ENCODE data around the gene DUSP6. TPM values are rescaled to one million over a fixed set of nuclear protein-coding genes. Genes with fewer than 3 reads are reported as not detected.
A peak's percentile ranks its signal among the peaks of the same experiment; 100 is the strongest.

Gene DUSP6
- total RNA-seq, 1 donor from 2014 or later = 370 TPM

DNA sequence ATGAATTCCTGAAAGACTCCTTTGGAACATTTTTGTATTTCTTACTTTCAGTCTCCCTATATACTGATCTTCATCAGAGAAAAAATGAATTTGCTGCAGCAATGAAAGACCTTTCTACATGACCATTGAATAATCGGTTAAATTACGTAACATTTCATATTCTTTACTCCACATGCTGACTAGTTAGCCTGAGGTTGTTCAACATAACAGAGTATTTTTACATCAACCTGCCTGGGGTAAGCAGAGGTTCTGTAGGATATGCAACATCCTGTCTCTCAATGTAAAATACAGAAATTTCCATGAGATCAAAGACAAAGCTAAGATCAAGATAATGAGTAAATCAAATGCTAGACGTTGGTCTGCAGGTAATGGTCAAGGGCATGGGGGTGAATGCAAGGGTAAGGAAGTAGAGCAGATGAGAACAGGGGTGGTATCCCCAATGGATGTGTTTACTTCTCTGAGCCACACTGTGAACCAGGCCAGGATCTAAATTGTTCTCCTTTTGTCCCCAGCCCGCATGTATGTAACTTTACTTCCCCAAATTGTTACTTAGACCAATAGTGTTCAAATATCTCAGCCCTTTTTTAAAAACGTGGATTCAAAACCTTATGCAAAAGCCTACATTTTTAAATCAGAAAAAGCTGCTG is 45.4 kb downstream of the DUSP6 start:
- intact Hi-C loops (cut with DNase I) = no loop called here
- H3K27me3 ChIP-seq = no peaks in the 10 kb centered on the region
- no peak for TF ChIP-seq CTCF (IDR thresholded peaks at IDR 0.05)
- no peak overlapping the region for H3K4me3 ChIP-seq
- no peaks in the 10 kb centered on the region for H3K9me3 ChIP-seq
- H3K27ac ChIP-seq = no peak overlapping the region
- peaks cover 0 to 4% of the 10 kb centered on the region in 2 donors for H3K4me1 ChIP-seq
- H3K36me3 ChIP-seq = no peaks in the 10 kb centered on the region
- no peak for DNase-seq (ENCODE audit: low spot score in 2 of 2)

DNA sequence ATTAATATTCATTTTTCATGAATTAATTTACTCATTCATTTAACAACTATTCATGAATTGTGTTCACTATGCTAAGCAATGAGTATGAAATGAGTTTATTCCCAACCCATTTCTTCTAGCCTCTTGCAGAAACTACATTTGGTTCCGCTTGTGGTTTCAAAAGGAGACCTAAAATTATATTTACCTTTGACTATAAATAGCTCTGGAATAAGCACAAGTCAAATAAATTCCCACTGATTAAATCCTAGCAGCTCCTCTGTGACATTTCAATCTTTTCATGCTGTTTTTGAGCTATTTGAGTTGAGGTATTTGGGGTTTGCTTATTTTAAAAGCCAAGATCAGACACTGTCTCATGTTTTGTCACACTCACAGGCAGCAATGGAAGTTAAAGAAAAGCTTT is 46.9 kb downstream of the DUSP6 start:
- Histone ChIP-seq H3K27me3 (no peaks in the 10 kb centered on the region), H3K9me3 (no peaks in the 10 kb centered on the region), H3K27ac (peak overlapping the region in 1 of 2 donors; percentile 33), H3K4me3 (no peak overlapping the region), H3K4me1 (peaks cover 0 to 4% of the 10 kb centered on the region in 2 donors), H3K36me3 (no peaks in the 10 kb centered on the region)
- intact Hi-C loops (cut with DNase I) = no loop called here
- TF ChIP-seq CTCF (IDR thresholded peaks at IDR 0.05) = no peak
- no peak for DNase-seq (ENCODE audit: low spot score in 2 of 2)

GRCh38 chr12:89299931-89300330 is 52.4 kb downstream of the DUSP6 start:
- DNase-seq (ENCODE audit: low spot score in 2 of 2) = no peak
- H3K36me3 ChIP-seq = no peaks in the 10 kb centered on the region
- H3K4me1 ChIP-seq = peaks cover 0 to 2% of the 10 kb centered on the region in 2 donors
- H3K27ac ChIP-seq = no peak overlapping the region
- H3K9me3 ChIP-seq = no peaks in the 10 kb centered on the region
- intact Hi-C loops (cut with DNase I) = no loop called here
- no peaks in the 10 kb centered on the region for H3K27me3 ChIP-seq
- no peak for TF ChIP-seq CTCF (IDR thresholded peaks at IDR 0.05)
- no peak overlapping the region for H3K4me3 ChIP-seq

DNA sequence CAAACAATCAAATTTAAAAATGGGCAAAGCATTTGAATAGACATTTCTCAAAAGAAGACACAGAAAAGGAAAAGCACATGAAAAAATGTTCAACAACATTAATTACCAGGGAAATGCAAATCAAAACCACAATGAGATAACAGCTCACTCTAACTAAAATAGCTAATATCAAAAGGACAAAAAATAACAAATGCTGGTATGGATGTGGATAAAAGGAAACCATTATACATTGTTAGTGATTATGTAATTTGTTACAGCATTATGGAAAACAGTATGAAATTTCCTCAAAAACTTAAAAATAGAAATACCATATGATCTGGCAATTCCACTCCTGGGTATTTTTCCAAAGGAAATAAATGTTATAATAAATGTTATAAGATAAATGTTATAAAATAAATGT is 52.9 kb downstream of the DUSP6 start:
- Histone ChIP-seq H3K36me3 (no peaks in the 10 kb centered on the region), H3K4me3 (no peak overlapping the region), H3K4me1 (no peaks in the 10 kb centered on the region), H3K9me3 (no peaks in the 10 kb centered on the region), H3K27me3 (no peaks in the 10 kb centered on the region), H3K27ac (no peak overlapping the region)
- no peak for DNase-seq (ENCODE audit: low spot score in 2 of 2)
- TF ChIP-seq CTCF (IDR thresholded peaks at IDR 0.05) = no peak
- intact Hi-C loops (cut with DNase I) = no loop called here

Other genes starting within 250 kb of the DUSP6 start
- 3.3 TPM for gene GALNT4, start 172.3 kb upstream of the DUSP6 start, total RNA-seq
- 15.8 TPM for gene POC1B, start 173.5 kb upstream of the DUSP6 start, total RNA-seq